Spleen (tissue), 11 donors: Measurements from ENCODE around the gene CREB3L2. TPM values are rescaled to one million over a fixed set of nuclear protein-coding genes. Genes with fewer than 3 reads are reported as not detected.

Source experiments
- DNase-seq: peaks from one replicate; pipeline ENCODE4 v3.0.0-alpha.2; 2020
- H3K27ac ChIP-seq, 8 donors: fragments of 200-600 bp; sonication (generic) in 7 of 8; 1 replicate in 4 of 8; 2 replicates in 4 of 8; pipeline versions ENCODE4 v1.5.0 to v1.8.0; 2016 to 2021; ENCODE audit warnings: inconsistent platforms in 4 of 8, mild to moderate bottlenecking in 4 of 8, moderate library complexity in 1 of 8
- H3K27me3 ChIP-seq, 7 donors: fragments of 200-600 bp; sonication (generic) in 6 of 7; replicated peaks in 1 of 7; 1 replicate in 4 of 7; 2 replicates in 3 of 7; pipeline versions ENCODE4 v1.5.0 to v1.8.0; 2016 to 2021; ENCODE audit warnings: inconsistent platforms in 3 of 7, mild to moderate bottlenecking in 1 of 7
- H3K36me3 ChIP-seq, 6 donors: fragments of 200-600 bp; sonication (generic) in 5 of 6; 1 replicate in 4 of 6; 2 replicates in 2 of 6; pipeline versions ENCODE4 v1.5.0 to v1.8.0; 2016 to 2021; ENCODE audit warnings: inconsistent platforms in 2 of 6
- H3K4me1 ChIP-seq, 6 donors: fragments of 200-600 bp; sonication (generic) in 5 of 6; 1 replicate in 3 of 6; 2 replicates in 3 of 6; pipeline versions ENCODE4 v1.5.0 to v1.8.0; 2016 to 2021; ENCODE audit warnings: inconsistent platforms in 3 of 6
- H3K4me3 ChIP-seq, 8 donors: fragments of 200-600 bp; sonication (generic) in 7 of 8; 1 replicate in 4 of 8; 2 replicates in 4 of 8; pipeline versions ENCODE4 v1.5.0 to v1.8.0; 2016 to 2021; ENCODE audit warnings: inconsistent platforms in 4 of 8, mild to moderate bottlenecking in 4 of 8, moderate library complexity in 2 of 8
- H3K9me3 ChIP-seq, 8 donors: fragments of 200-600 bp; sonication (generic) in 7 of 8; 1 replicate in 4 of 8; 2 replicates in 4 of 8; pipeline versions ENCODE4 v1.5.0 to v1.8.0; 2016 to 2021; ENCODE audit warnings: inconsistent platforms in 4 of 8
- CTCF ChIP-seq, 11 experiments: fragments of 200-600 bp in 7 of 11; fragments of 450-650 bp in 4 of 11; sonication (generic) in 4 of 11; IDR thresholded peaks in 8 of 11; conservative IDR thresholded peaks in 3 of 11; 1 replicate in 7 of 11; 2 replicates in 4 of 11; pipeline versions ENCODE4 v1.4.0 to v1.8.0; 2016 to 2021; ENCODE audit warnings: antibody characterized with exemption in 11 of 11, inconsistent platforms in 4 of 11, mild to moderate bottlenecking in 1 of 11
- POLR2A ChIP-seq, 3 donors: fragments of 450-650 bp; IDR thresholded peaks; one replicate each; pipeline ENCODE4 v1.5.1; 2017; ENCODE audit warnings: antibody characterized with exemption in 3 of 3, mild to moderate bottlenecking in 1 of 3
- POLR2AphosphoS5 ChIP-seq, 3 donors: sonication (generic); formaldehyde crosslinking; IDR thresholded peaks; one replicate each; pipeline ENCODE4 v1.5.1; 2017; ENCODE audit warnings: antibody characterized with exemption in 3 of 3
- WGBS, 5 donors: extraction: QIAGEN DNeasy Blood & Tissue Kit in 3 of 5; methylation state at CpG; one replicate each; pipeline versions ENCODE4 v1.1.5 to v1.1.7; 2013 to 2018; 5-methylcytosine and 5-hydroxymethylcytosine counted together
- intact Hi-C: fragments of 100-400 bp; cut with DNase I; formaldehyde crosslinking; loops from one replicate; pipeline ENCODE4 v1.15.0; 2023; ENCODE audit warnings: low total_unique reads
- polyA plus RNA-seq, 3 donors: library from polyadenylated mRNA; stranded (reverse); fragments of 200-250 nt; gene quantifications; one replicate each; pipeline ENCODE4 v1.2.1, GENCODE V29; 2013
- total RNA-seq, 7 donors: library from RNA; depleted of rRNA in 3 of 7; stranded (reverse); fragments of >200 nt in 3 of 7; fragmentation: NEBNext Ultra II Directional in 4 of 7; extraction: Animal tissue kit (Norgen Biotek cat#: 25700) in 4 of 7; gene quantifications; one replicate each; pipeline versions ENCODE4 v1.1.0 to v1.2.1, GENCODE V29; 2016 to 2021
- donor health status: healthy with polysubstance abuse.
- donor health status: DM: no; HTN: no; CAD: no; lungs with moderate emphysema.
- donor health status: DM: no; HTN: no; CAD: no.
- donor health status: Bipolar disorder and iron deficiency.
- donor health status: healthy.
- donor health status: DM: no; HTN: no; CAD: no.
- donor health status: DM: yes; HTN: yes; CAD: no.

CREB3L2 gene
- total and polyA plus RNA-seq, 10 donors: 3.5 to 68.4 (median 42.4) TPM

DNA sequence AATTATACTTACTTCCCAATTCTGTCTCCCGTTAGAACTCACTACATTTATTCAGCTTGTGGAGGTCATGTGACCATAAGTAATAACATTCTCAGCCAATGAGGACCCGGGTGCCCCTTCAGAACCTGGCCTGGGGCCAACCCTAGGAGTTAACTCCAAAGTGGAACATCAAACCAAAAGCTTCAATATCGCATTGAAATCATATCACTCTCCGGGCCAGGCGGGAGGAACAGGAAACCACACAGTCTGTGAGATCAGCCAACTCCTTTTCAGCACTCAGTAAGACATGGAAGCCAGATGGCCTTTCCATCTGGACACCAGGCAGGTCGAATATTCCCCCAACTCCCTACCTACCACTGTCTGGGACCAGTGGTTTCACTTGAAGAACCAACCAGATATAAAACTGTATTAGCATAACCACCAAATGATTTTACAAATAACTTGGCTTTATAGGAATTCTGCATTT, 5.5 kb downstream of the CREB3L2 start:
- intact Hi-C loops: no loop called here
- H3K27me3 ChIP-seq: no peaks in the 10 kb centered on the region
- H3K4me3 ChIP-seq: peak overlapping the region in 1 of 8 donors; percentile 92
- H3K27ac ChIP-seq: peak overlapping the region in 4 of 8 donors; percentile 13 to 47 (median 27)
- no peak for TF ChIP-seq POLR2A (IDR thresholded peaks at IDR 0.05)
- peak in 1 of 3 donors; percentile 45 for TF ChIP-seq POLR2AphosphoS5 (IDR thresholded peaks at IDR 0.05)
- WGBS, 5 donors: 9 to 15% (median 11%) methylated on average over 6 of the region's 6 CpGs
- peaks cover 31 to 96% (median 67%) of the 10 kb centered on the region in 6 donors for H3K4me1 ChIP-seq
- H3K36me3 ChIP-seq: peaks cover 0 to 4% (median 0%) of the 10 kb centered on the region in 6 donors
- DNase-seq: no peak
- H3K9me3 ChIP-seq: no peaks in the 10 kb centered on the region

GRCh38 chr7:137994216-137994615, 7.7 kb downstream of the CREB3L2 start:
- H3K27ac ChIP-seq: peak overlapping the region in 1 of 8 donors; percentile 60
- H3K4me1 ChIP-seq: peaks cover 20 to 96% (median 67%) of the 10 kb centered on the region in 6 donors
- no peak overlapping the region for H3K4me3 ChIP-seq
- no peaks in the 10 kb centered on the region for H3K9me3 ChIP-seq
- H3K36me3 ChIP-seq: peaks cover 0 to 4% (median 0%) of the 10 kb centered on the region in 6 donors
- DNase-seq: no peak
- intact Hi-C loops: no loop called here
- TF ChIP-seq CTCF (IDR thresholded peaks at IDR 0.05 in 8 of 11, conservative IDR thresholded peaks at IDR 0.05 in 3 of 11) (no peak), POLR2A (IDR thresholded peaks at IDR 0.05) (no peak), POLR2AphosphoS5 (IDR thresholded peaks at IDR 0.05) (no peak)
- 95 to 99% (median 96%) methylated on average over 4 of the region's 4 CpGs for WGBS, 5 donors
- H3K27me3 ChIP-seq: no peaks in the 10 kb centered on the region

GRCh38 chr7:137993395-137993743, 8.5 kb downstream of the CREB3L2 start:
- Histone ChIP-seq H3K27me3 (no peaks in the 10 kb centered on the region), H3K4me3 (no peak overlapping the region), H3K36me3 (no peaks in the 10 kb centered on the region), H3K4me1 (peaks cover 20 to 96% (median 72%) of the 10 kb centered on the region in 6 donors), H3K9me3 (no peaks in the 10 kb centered on the region), H3K27ac (peak overlapping the region in 5 of 8 donors; percentile 2 to 77 (median 48))
- DNase-seq: no peak
- TF ChIP-seq CTCF (IDR thresholded peaks at IDR 0.05 in 8 of 11, conservative IDR thresholded peaks at IDR 0.05 in 3 of 11) (no peak), POLR2A (IDR thresholded peaks at IDR 0.05) (no peak), POLR2AphosphoS5 (IDR thresholded peaks at IDR 0.05) (no peak)
- intact Hi-C loops: no loop called here
- 95 to 98% (median 95%) methylated on average over 6 of the region's 6 CpGs for WGBS, 5 donors

- H3K27me3 ChIP-seq: no peaks in the 10 kb centered on the region
- intact Hi-C loops: no loop called here
- no peak overlapping the region for H3K4me3 ChIP-seq
- no peaks in the 10 kb centered on the region for H3K36me3 ChIP-seq
- 46 to 52% (median 48%) methylated on average over 5 of the region's 5 CpGs for WGBS, 5 donors
- H3K9me3 ChIP-seq: no peaks in the 10 kb centered on the region
- peaks cover 20 to 96% (median 72%) of the 10 kb centered on the region in 6 donors for H3K4me1 ChIP-seq
- H3K27ac ChIP-seq: peak overlapping the region in 6 of 8 donors; percentile 2 to 77 (median 47)
- no peak for TF ChIP-seq CTCF (IDR thresholded peaks at IDR 0.05 in 8 of 11, conservative IDR thresholded peaks at IDR 0.05 in 3 of 11)
- TF ChIP-seq POLR2AphosphoS5 (IDR thresholded peaks at IDR 0.05): peak in 1 of 3 donors; percentile 67
- DNase-seq: no peak
These were observed 9.1 kb downstream of the CREB3L2 start for GRCh38 chr7:137992550-137993394.
